Epithelial cell of esophagus (primary cell): ENCODE data around the gene PDK2.
A peak's percentile ranks its signal among the peaks of the same experiment; 100 is the strongest.

Experiments used
- DNase-seq: peaks from one replicate; pipeline ENCODE4 v3.0.0; 2010; ENCODE audit warnings: low read depth
- H3K4me3 ChIP-seq: 2 replicates; pipeline ENCODE4 v1.5.1; 2011; ENCODE audit warnings: mild to moderate bottlenecking, low read length, control low read depth
- CTCF ChIP-seq: IDR thresholded peaks from 2 replicates; pipeline ENCODE4 v1.5.1; 2011; ENCODE audit warnings: low read depth, mild to moderate bottlenecking, low read length, control low read depth, inconsistent platforms; ENCODE audit not compliant: insufficient read depth; ENCODE audit errors: missing control alignments

PDK2 gene

GRCh38 chr17:50099003-50099402 lies 3.9 kb downstream of the PDK2 start:
- no peak overlapping the region for H3K4me3 ChIP-seq
- no peak for DNase-seq
- TF ChIP-seq CTCF, result no peak

- DNase-seq, result no peak
- H3K4me3 ChIP-seq, result no peak overlapping the region
Measured at GRCh38 chr17:50100480-50100883, 5.3 kb downstream of the PDK2 start.

GRCh38 chr17:50100921-50101345 lies 5.8 kb downstream of the PDK2 start:
- no peak for TF ChIP-seq CTCF
- no peak for DNase-seq
- H3K4me3 ChIP-seq, result no peak overlapping the region

More at GRCh38 chr17:50100480-50100883, 5.3 kb downstream of the PDK2 start:
- TF ChIP-seq CTCF, result no peak

GRCh38 chr17:50101346-50102163 lies 6.4 kb downstream of the PDK2 start:
- no peak overlapping the region for H3K4me3 ChIP-seq
- TF ChIP-seq CTCF, result peak; percentile 1
- DNase-seq, result no peak

GRCh38 chr17:50102164-50102991 lies 7.2 kb downstream of the PDK2 start:
- TF ChIP-seq CTCF, result no peak
- no peak overlapping the region for H3K4me3 ChIP-seq
- DNase-seq, result no peak

GRCh38 chr17:50103252-50103651 lies 8.1 kb downstream of the PDK2 start:
- no peak for TF ChIP-seq CTCF
- no peak overlapping the region for H3K4me3 ChIP-seq
- DNase-seq, result no peak
